Suprapubic skin (tissue), 4 donors: ENCODE measurements around the gene USP17L18.
"Not testable (repeated sequence)": the region's sequence is repeated elsewhere in the genome, so short reads cannot be mapped to it uniquely, and the experiment has no call there.

Experiments
- POLR2A ChIP-seq, 2 donors: fragments of 450-650 bp; IDR thresholded peaks; one replicate each; pipeline ENCODE4 v1.6.1; 2017; ENCODE audit warnings: antibody characterized with exemption in 2 of 2, mild to moderate bottlenecking in 2 of 2, moderate library complexity in 2 of 2
- POLR2AphosphoS5 ChIP-seq, 3 donors: sonication (generic); formaldehyde crosslinking; IDR thresholded peaks; one replicate each; pipeline ENCODE4 v1.6.1; 2017; ENCODE audit warnings: antibody characterized with exemption in 3 of 3
- TF ChIP-seq, protein P1 (sequence below), 2 donors: fragments of 200-600 bp in 1 of 2; fragments of 450-650 bp in 1 of 2; sonication (generic) in 1 of 2; IDR thresholded peaks; one replicate each; pipeline ENCODE4 v1.5.1; 2016 to 2019; ENCODE audit warnings: antibody characterized with exemption in 2 of 2, mild to moderate bottlenecking in 1 of 2, moderate library complexity in 1 of 2

GRCh38 chr4:9214701-9215100 lies 33.7 kb upstream of the USP17L18 start:
- TF ChIP-seq POLR2A, POLR2AphosphoS5 (IDR thresholded peaks at IDR 0.05): not testable (repeated sequence)
- TF ChIP-seq, protein P1, sequence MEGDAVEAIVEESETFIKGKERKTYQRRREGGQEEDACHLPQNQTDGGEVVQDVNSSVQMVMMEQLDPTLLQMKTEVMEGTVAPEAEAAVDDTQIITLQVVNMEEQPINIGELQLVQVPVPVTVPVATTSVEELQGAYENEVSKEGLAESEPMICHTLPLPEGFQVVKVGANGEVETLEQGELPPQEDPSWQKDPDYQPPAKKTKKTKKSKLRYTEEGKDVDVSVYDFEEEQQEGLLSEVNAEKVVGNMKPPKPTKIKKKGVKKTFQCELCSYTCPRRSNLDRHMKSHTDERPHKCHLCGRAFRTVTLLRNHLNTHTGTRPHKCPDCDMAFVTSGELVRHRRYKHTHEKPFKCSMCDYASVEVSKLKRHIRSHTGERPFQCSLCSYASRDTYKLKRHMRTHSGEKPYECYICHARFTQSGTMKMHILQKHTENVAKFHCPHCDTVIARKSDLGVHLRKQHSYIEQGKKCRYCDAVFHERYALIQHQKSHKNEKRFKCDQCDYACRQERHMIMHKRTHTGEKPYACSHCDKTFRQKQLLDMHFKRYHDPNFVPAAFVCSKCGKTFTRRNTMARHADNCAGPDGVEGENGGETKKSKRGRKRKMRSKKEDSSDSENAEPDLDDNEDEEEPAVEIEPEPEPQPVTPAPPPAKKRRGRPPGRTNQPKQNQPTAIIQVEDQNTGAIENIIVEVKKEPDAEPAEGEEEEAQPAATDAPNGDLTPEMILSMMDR (IDR thresholded peaks at IDR 0.05): not testable (repeated sequence)
